GM23248 (cell line): ENCODE measurements around the gene ABRAXAS1. TPM values are rescaled to one million over a fixed set of nuclear protein-coding genes. Genes with fewer than 3 reads are reported as not detected.
"Not testable (repeated sequence)": the region's sequence is repeated elsewhere in the genome, so short reads cannot be mapped to it uniquely, and the experiment has no call there.

Experiments used
- DNase-seq: peaks from one replicate; pipeline ENCODE4 v3.0.0-alpha.2; 2015
- H2AFZ ChIP-seq: fragments of 200-600 bp; sonication (generic); 2 replicates; pipeline ENCODE4 v1.6.1; 2016; ENCODE audit warnings: antibody characterized with exemption
- H3F3A ChIP-seq: fragments of 200-600 bp; sonication (generic); 2 replicates; pipeline ENCODE4 v1.6.1; 2016; ENCODE audit warnings: mild to moderate bottlenecking, antibody characterized with exemption, mixed run types; ENCODE audit not compliant: insufficient read depth
- H3K27ac ChIP-seq: fragments of 200-600 bp; sonication (generic); 2 replicates; pipeline ENCODE4 v1.5.1; 2016; ENCODE audit warnings: mild to moderate bottlenecking
- H3K27me3 ChIP-seq: fragments of 200-600 bp; sonication (generic); replicated peaks from 2 replicates; pipeline ENCODE4 v1.6.1; 2016; ENCODE audit warnings: mild to moderate bottlenecking; ENCODE audit not compliant: insufficient read depth
- H3K36me3 ChIP-seq: fragments of 200-600 bp; sonication (generic); 2 replicates; pipeline ENCODE4 v1.6.1; 2016; ENCODE audit warnings: low read depth, mild to moderate bottlenecking
- H3K4me1 ChIP-seq: fragments of 200-600 bp; sonication (generic); 2 replicates; pipeline ENCODE4 v1.6.1; 2016; ENCODE audit warnings: mild to moderate bottlenecking; ENCODE audit not compliant: insufficient read depth
- H3K4me2 ChIP-seq: fragments of 200-600 bp; sonication (generic); one replicate; pipeline ENCODE4 v1.6.1; 2016; ENCODE audit warnings: mild to moderate bottlenecking; ENCODE audit not compliant: unreplicated experiment
- H3K4me3 ChIP-seq: fragments of 200-600 bp; sonication (generic); 2 replicates; pipeline ENCODE4 v1.5.1; 2016; ENCODE audit warnings: mild to moderate bottlenecking
- H3K79me2 ChIP-seq: fragments of 200-600 bp; sonication (generic); 2 replicates; pipeline ENCODE4 v1.6.1; 2016; ENCODE audit warnings: mild to moderate bottlenecking; ENCODE audit not compliant: insufficient read depth
- H3K9ac ChIP-seq: fragments of 200-600 bp; sonication (generic); 2 replicates; pipeline ENCODE4 v1.6.1; 2016; ENCODE audit warnings: mild to moderate bottlenecking
- H3K9me2 ChIP-seq: fragments of 200-600 bp; sonication (generic); 2 replicates; pipeline ENCODE4 v1.6.1; 2016; ENCODE audit warnings: mixed run types, mild to moderate bottlenecking, moderate library complexity; ENCODE audit not compliant: insufficient read depth
- H3K9me3 ChIP-seq: fragments of 200-600 bp; sonication (generic); one replicate; pipeline ENCODE4 v1.6.1; 2017; ENCODE audit warnings: low read depth
- H4K20me1 ChIP-seq: fragments of 200-600 bp; sonication (generic); 2 replicates; pipeline ENCODE4 v1.6.0; 2016; ENCODE audit not compliant: insufficient read depth
- EZH2 ChIP-seq: fragments of 200-600 bp; sonication (generic); IDR thresholded peaks from 2 replicates; pipeline ENCODE4 v1.6.1; 2018; ENCODE audit warnings: antibody characterized with exemption, mild to moderate bottlenecking; ENCODE audit not compliant: insufficient read depth, poor library complexity, severe bottlenecking
- EZH2phosphoT487 ChIP-seq: fragments of 200-600 bp; sonication (generic); IDR thresholded peaks from 2 replicates; pipeline ENCODE4 v1.6.1; 2018; ENCODE audit warnings: antibody characterized with exemption, moderate library complexity, mild to moderate bottlenecking, low read depth; ENCODE audit not compliant: insufficient read depth
- WGBS, 2 experiments: methylation state at CpG; one replicate each; pipeline ENCODE4 v1.1.6; 2015 to 2017; ENCODE audit warnings: low lambda C conversion rate in 2 of 2, low coverage in 1 of 2; ENCODE audit errors: missing lambda C conversion rate in 2 of 2; 5-methylcytosine and 5-hydroxymethylcytosine counted together
- in situ Hi-C: fragments of 300-500 bp; cut with MboI; formaldehyde crosslinking; loops from 2 replicates; pipeline ENCODE4 v1.15.0; 2020
- polyA plus RNA-seq: library from polyadenylated mRNA; unstranded; fragments of >200 nt; fragmentation: Nextera tagmentation; extraction: Ambion mirVana; gene quantifications from 2 replicates; pipeline ENCODE4 v1.2.1, GENCODE V29; 2016
- total RNA-seq: library from RNA; depleted of rRNA; stranded (reverse); fragments of >200 nt; shearing (Covaris generic); gene quantifications from 2 replicates; pipeline ENCODE4 v1.2.3, GENCODE V29; 2014

ABRAXAS1 gene
- total and polyA plus RNA-seq, 2 experiments from 2014 or later = 5.8 to 15.6 TPM

DNA sequence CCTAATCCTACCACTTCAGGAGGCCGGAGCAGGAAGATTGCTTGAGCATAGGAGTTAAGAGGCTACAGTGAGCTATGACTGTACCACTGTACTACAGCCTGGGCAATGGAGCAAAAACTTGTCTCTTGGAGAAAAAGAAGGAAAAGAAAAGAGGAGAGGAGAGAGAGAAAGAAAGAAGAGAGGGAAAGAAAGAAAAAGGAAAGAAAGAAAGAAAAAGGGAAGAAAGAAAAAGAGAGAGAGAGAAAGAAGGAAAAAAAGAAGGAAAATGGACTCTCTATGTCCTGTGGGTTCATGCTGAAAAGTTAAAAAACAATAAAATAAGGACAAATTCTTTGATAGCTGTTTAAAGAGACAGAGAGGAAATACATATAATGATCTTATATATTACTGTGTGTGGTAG lies 13.3 kb upstream of the ABRAXAS1 start:
- H3K9me3 ChIP-seq = no peaks in the 10 kb centered on the region
- TF ChIP-seq EZH2phosphoT487 (no peak), EZH2 (no peak)

GRCh38 chr4:83496085-83496917 lies 11.4 kb upstream of the ABRAXAS1 start:
- H3F3A ChIP-seq, H4K20me1 ChIP-seq, in situ Hi-C loops, H3K9ac ChIP-seq, H3K27me3 ChIP-seq, H3K4me3 ChIP-seq, H3K36me3 ChIP-seq, H3K79me2 ChIP-seq, H3K27ac ChIP-seq, H2AFZ ChIP-seq, H3K9me3 ChIP-seq, H3K4me2 ChIP-seq, H3K4me1 ChIP-seq, H3K9me2 ChIP-seq, DNase-seq: not testable (repeated sequence)
- WGBS, 2 experiments = 75 to 86% methylated on average over 8 of the region's 8 CpGs

More for the DNA sequence above, 13.3 kb upstream of the ABRAXAS1 start:
- Histone ChIP-seq H4K20me1 (no peaks in the 10 kb centered on the region), H3F3A (no peaks in the 10 kb centered on the region), H3K27ac (no peak overlapping the region), H3K4me3 (no peak overlapping the region), H2AFZ (no peak overlapping the region), H3K4me2 (no peak overlapping the region), H3K4me1 (no peaks in the 10 kb centered on the region), H3K36me3 (no peaks in the 10 kb centered on the region), H3K27me3 (no peaks in the 10 kb centered on the region), H3K9me2 (no peaks in the 10 kb centered on the region), H3K79me2 (no peaks in the 10 kb centered on the region), H3K9ac (no peak overlapping the region)
- no peak for DNase-seq
- 88 to 94% methylated on average over 1 of the region's 1 CpG for WGBS, 2 experiments
- in situ Hi-C loops = no loop called here

- Histone ChIP-seq H3K9me2 (no peaks in the 10 kb centered on the region), H2AFZ (no peak overlapping the region), H3K4me3 (no peak overlapping the region), H3K36me3 (no peaks in the 10 kb centered on the region), H3F3A (no peaks in the 10 kb centered on the region), H3K9ac (no peak overlapping the region), H3K27me3 (no peaks in the 10 kb centered on the region), H4K20me1 (no peaks in the 10 kb centered on the region), H3K9me3 (no peaks in the 10 kb centered on the region), H3K79me2 (no peaks in the 10 kb centered on the region), H3K4me2 (no peak overlapping the region), H3K4me1 (no peaks in the 10 kb centered on the region), H3K27ac (no peak overlapping the region)
- 4 to 9% methylated on average over 1 of the region's 1 CpG for WGBS, 2 experiments
- in situ Hi-C loops = no loop called here
- peak; percentile 62 for DNase-seq
- TF ChIP-seq EZH2phosphoT487 (no peak), EZH2 (no peak)
Observed at GRCh38 chr4:83490876-83491450, 6.1 kb upstream of the ABRAXAS1 start.

DNA sequence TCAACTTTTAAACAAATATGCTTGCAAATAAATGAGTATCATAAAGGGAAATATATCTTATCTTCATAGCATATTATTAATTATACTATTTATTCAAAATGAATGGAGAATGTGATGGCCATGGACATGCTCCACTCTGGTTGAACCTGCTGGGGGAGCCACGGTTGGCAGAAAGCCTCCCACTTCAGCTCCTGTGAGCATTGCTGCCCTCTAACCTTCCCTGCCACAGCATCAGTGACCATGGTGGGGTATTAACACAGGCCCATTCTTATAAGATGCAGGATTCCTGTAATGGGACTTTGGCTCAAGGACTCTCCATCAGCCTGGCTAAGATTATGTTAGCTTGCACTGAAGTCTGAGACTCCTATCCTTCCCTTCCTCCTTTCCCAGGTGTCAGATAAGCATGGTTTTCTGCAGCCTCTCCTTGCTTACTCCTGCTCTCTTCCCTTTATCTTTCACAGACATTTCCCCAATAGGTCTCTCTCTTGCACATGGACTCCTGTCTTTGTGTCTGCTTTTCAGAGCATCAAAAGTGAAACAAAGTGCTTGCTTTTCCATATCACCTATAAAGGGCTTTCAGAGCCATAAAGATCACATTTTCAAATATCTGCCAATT lies 4.9 kb upstream of the ABRAXAS1 start:
- Histone ChIP-seq H3K27me3 (no peaks in the 10 kb centered on the region), H3K9me2 (no peaks in the 10 kb centered on the region), H3K79me2 (no peaks in the 10 kb centered on the region), H3K4me2 (no peak overlapping the region), H3K27ac (no peak overlapping the region), H3K36me3 (no peaks in the 10 kb centered on the region), H3F3A (no peaks in the 10 kb centered on the region), H3K4me1 (peaks cover 5% of the 10 kb centered on the region; the same call in 1 of the 2 replicates), H3K4me3 (no peak overlapping the region), H4K20me1 (no peaks in the 10 kb centered on the region), H3K9ac (no peak overlapping the region), H3K9me3 (no peaks in the 10 kb centered on the region), H2AFZ (no peak overlapping the region)
- in situ Hi-C loops = no loop called here
- 7 to 12% methylated on average over 1 of the region's 1 CpG for WGBS, 2 experiments
- DNase-seq = no peak
- TF ChIP-seq EZH2 (no peak), EZH2phosphoT487 (no peak)
